HG02642 (cell line): ENCODE data around the gene CIZ1.
"Not testable (repeated sequence)": the region's sequence is repeated elsewhere in the genome, so short reads cannot be mapped to it uniquely, and the experiment has no call there.

Experiments
- ATAC-seq: cut with Tn5 transposase; IDR thresholded peaks from one replicate; pipeline ENCODE4 v1.9.1; 2021; ENCODE audit warnings: mild to moderate bottlenecking; ENCODE audit not compliant: unreplicated experiment, poor library complexity

The CIZ1 gene

GRCh38 chr9:128149951-128150593, 41.3 kb downstream of the CIZ1 start:
- no peak for ATAC-seq

- no peak for ATAC-seq
Measured at GRCh38 chr9:128149001-128149701, 42.2 kb downstream of the CIZ1 start, which contains the start of gene LCN2. Gene LCN2 (plus strand): TSS chr9:128149453. CDS start chr9:128149526, 73 bp downstream.

GRCh38 chr9:128148509-128149000, 42.8 kb downstream of the CIZ1 start:
- no peak for ATAC-seq

GRCh38 chr9:128146591-128147120, 44.7 kb downstream of the CIZ1 start:
- no peak for ATAC-seq

GRCh38 chr9:128145951-128146351, 45.4 kb downstream of the CIZ1 start:
- ATAC-seq: no peak

- ATAC-seq: no peak
Measured at GRCh38 chr9:128145536-128145935, 45.8 kb downstream of the CIZ1 start.

GRCh38 chr9:128144239-128145181, 46.9 kb downstream of the CIZ1 start:
- ATAC-seq: no peak

- no peak for ATAC-seq
Measured at GRCh38 chr9:128143525-128144238, 47.7 kb downstream of the CIZ1 start.

GRCh38 chr9:128142596-128142995, 48.8 kb downstream of the CIZ1 start:
- no peak for ATAC-seq

GRCh38 chr9:128142061-128142460, 49.3 kb downstream of the CIZ1 start:
- ATAC-seq: no peak

GRCh38 chr9:128141604-128142003, 49.8 kb downstream of the CIZ1 start:
- no peak for ATAC-seq

- no peak for ATAC-seq
Measured at GRCh38 chr9:128139621-128140020, 51.8 kb downstream of the CIZ1 start.

- ATAC-seq: no peak
Measured at GRCh38 chr9:128138001-128138400, 53.4 kb downstream of the CIZ1 start.

GRCh38 chr9:128136816-128137793, 54.3 kb downstream of the CIZ1 start:
- no peak for ATAC-seq

GRCh38 chr9:128135561-128135960, 55.8 kb downstream of the CIZ1 start:
- ATAC-seq: not testable (repeated sequence)

- not testable (repeated sequence) for ATAC-seq
Measured at GRCh38 chr9:128132139-128132538, 59.2 kb downstream of the CIZ1 start.

- ATAC-seq: not testable (repeated sequence)
Measured at GRCh38 chr9:128131346-128131745, 60.0 kb downstream of the CIZ1 start.

- ATAC-seq: not testable (repeated sequence)
Measured at GRCh38 chr9:128130651-128131050, 60.7 kb downstream of the CIZ1 start.
